Measurements from ENCODE around the gene GATAD2A.

Gene GATAD2A

GRCh38 chr19:19530423-19530804 lies 124.9 kb downstream of the GATAD2A start:
- Histone ChIP-seq H3K4me2 (ENCODE audit: low read length, poor library complexity, severe bottlenecking) (no peak overlapping the region), H3K36me3 (ENCODE audit: control insufficient read depth in 1 of 2, insufficient read depth in 2 of 2, low read depth in 1 of 2, low read length in 2 of 2) (peaks cover 20 to 58% of the 10 kb centered on the region in 2 experiments), H3K14ac (ENCODE audit: low read length in 2 of 2) (no peak overlapping the region), H3K4me3 (ENCODE audit: insufficient read depth in 1 of 2, low read depth in 1 of 2, low read length in 2 of 2) (no peak overlapping the region), H3K27me3 (ENCODE audit: control insufficient read depth in 1 of 2, insufficient read depth in 1 of 2, low read length in 2 of 2) (no peaks in the 10 kb centered on the region), H2BK5ac (ENCODE audit: low read depth, low read length, poor library complexity, severe bottlenecking) (no peak overlapping the region), H4K91ac (ENCODE audit: low read length) (no peak overlapping the region), H2BK15ac (ENCODE audit: low read depth, poor library complexity, severe bottlenecking) (no peak overlapping the region), H2AFZ (ENCODE audit: low read depth, low read length) (no peak overlapping the region), H4K8ac (ENCODE audit: low read length) (peak overlapping the region; percentile 59), H3K9ac (ENCODE audit: low read length) (peak overlapping the region; percentile 5), H2AK5ac (ENCODE audit: low read length, severe bottlenecking) (no peak overlapping the region), H3K9me3 (ENCODE audit: control insufficient read depth, low read length) (no peaks in the 10 kb centered on the region), H3K27ac (ENCODE audit: low read length, poor library complexity, severe bottlenecking) (no peak overlapping the region), H3K79me1 (replicated peaks; ENCODE audit: low read length, poor library complexity, severe bottlenecking) (peaks cover 19% of the 10 kb centered on the region), H3K4ac (ENCODE audit: low read depth in 1 of 2, low read length in 2 of 2) (no peak overlapping the region), H3K23ac (ENCODE audit: low read length in 2 of 2) (no peak overlapping the region), H3K18ac (ENCODE audit: low read depth in 1 of 2, low read length in 2 of 2) (no peak overlapping the region), H3K4me1 (ENCODE audit: control insufficient read depth, insufficient read depth, low read depth, low read length) (peaks cover 28% of the 10 kb centered on the region), H2BK12ac (ENCODE audit: low read length in 2 of 2) (no peak overlapping the region), H2BK120ac (ENCODE audit: low read depth, low read length) (no peak overlapping the region)
- no peak for DNase-seq
- WGBS: 55% methylated on average over 7 of the region's 9 CpGs

GRCh38 chr19:19530889-19531288 lies 125.4 kb downstream of the GATAD2A start:
- Histone ChIP-seq H3K18ac (ENCODE audit: low read depth in 1 of 2, low read length in 2 of 2) (no peak overlapping the region), H3K4me3 (ENCODE audit: insufficient read depth in 1 of 2, low read depth in 1 of 2, low read length in 2 of 2) (no peak overlapping the region), H3K4me2 (ENCODE audit: low read length, poor library complexity, severe bottlenecking) (no peak overlapping the region), H3K9ac (ENCODE audit: low read length) (peak overlapping the region; percentile 5), H3K14ac (ENCODE audit: low read length in 2 of 2) (no peak overlapping the region), H3K23ac (ENCODE audit: low read length in 2 of 2) (no peak overlapping the region), H2BK5ac (ENCODE audit: low read depth, low read length, poor library complexity, severe bottlenecking) (no peak overlapping the region), H2AK5ac (ENCODE audit: low read length, severe bottlenecking) (no peak overlapping the region), H3K9me3 (ENCODE audit: control insufficient read depth, low read length) (no peaks in the 10 kb centered on the region), H3K27ac (ENCODE audit: low read length, poor library complexity, severe bottlenecking) (no peak overlapping the region), H3K4me1 (ENCODE audit: control insufficient read depth, insufficient read depth, low read depth, low read length) (peaks cover 25% of the 10 kb centered on the region), H2BK12ac (ENCODE audit: low read length in 2 of 2) (no peak overlapping the region), H3K27me3 (ENCODE audit: control insufficient read depth in 1 of 2, insufficient read depth in 1 of 2, low read length in 2 of 2) (no peaks in the 10 kb centered on the region), H4K91ac (ENCODE audit: low read length) (no peak overlapping the region), H2BK15ac (ENCODE audit: low read depth, poor library complexity, severe bottlenecking) (no peak overlapping the region), H4K8ac (ENCODE audit: low read length) (no peak overlapping the region), H2AFZ (ENCODE audit: low read depth, low read length) (no peak overlapping the region), H3K4ac (ENCODE audit: low read depth in 1 of 2, low read length in 2 of 2) (no peak overlapping the region), H3K36me3 (ENCODE audit: control insufficient read depth in 1 of 2, insufficient read depth in 2 of 2, low read depth in 1 of 2, low read length in 2 of 2) (peaks cover 20 to 58% of the 10 kb centered on the region in 2 experiments), H3K79me1 (replicated peaks; ENCODE audit: low read length, poor library complexity, severe bottlenecking) (peaks cover 14% of the 10 kb centered on the region), H2BK120ac (ENCODE audit: low read depth, low read length) (no peak overlapping the region)
- DNase-seq: no peak
- 91% methylated on average over 4 of the region's 4 CpGs for WGBS

- Histone ChIP-seq H2BK5ac (ENCODE audit: low read depth, low read length, poor library complexity, severe bottlenecking) (no peak overlapping the region), H4K91ac (ENCODE audit: low read length) (no peak overlapping the region), H3K9me3 (ENCODE audit: control insufficient read depth, low read length) (no peaks in the 10 kb centered on the region), H3K79me1 (replicated peaks; ENCODE audit: low read length, poor library complexity, severe bottlenecking) (peaks cover 7% of the 10 kb centered on the region), H3K36me3 (ENCODE audit: control insufficient read depth in 1 of 2, insufficient read depth in 2 of 2, low read depth in 1 of 2, low read length in 2 of 2) (peaks cover 13 to 48% of the 10 kb centered on the region in 2 experiments), H3K4me1 (ENCODE audit: control insufficient read depth, insufficient read depth, low read depth, low read length) (peaks cover 12% of the 10 kb centered on the region), H3K14ac (ENCODE audit: low read length in 2 of 2) (no peak overlapping the region), H3K23ac (ENCODE audit: low read length in 2 of 2) (no peak overlapping the region), H3K4me3 (ENCODE audit: insufficient read depth in 1 of 2, low read depth in 1 of 2, low read length in 2 of 2) (no peak overlapping the region), H3K27ac (ENCODE audit: low read length, poor library complexity, severe bottlenecking) (no peak overlapping the region), H2BK15ac (ENCODE audit: low read depth, poor library complexity, severe bottlenecking) (no peak overlapping the region), H2BK120ac (ENCODE audit: low read depth, low read length) (no peak overlapping the region), H3K18ac (ENCODE audit: low read depth in 1 of 2, low read length in 2 of 2) (no peak overlapping the region), H3K9ac (ENCODE audit: low read length) (no peak overlapping the region), H2AK5ac (ENCODE audit: low read length, severe bottlenecking) (no peak overlapping the region), H3K4ac (ENCODE audit: low read depth in 1 of 2, low read length in 2 of 2) (no peak overlapping the region), H3K4me2 (ENCODE audit: low read length, poor library complexity, severe bottlenecking) (no peak overlapping the region), H2AFZ (ENCODE audit: low read depth, low read length) (no peak overlapping the region), H2BK12ac (ENCODE audit: low read length in 2 of 2) (no peak overlapping the region), H4K8ac (ENCODE audit: low read length) (no peak overlapping the region), H3K27me3 (ENCODE audit: control insufficient read depth in 1 of 2, insufficient read depth in 1 of 2, low read length in 2 of 2) (no peaks in the 10 kb centered on the region)
- 31% methylated on average over 48 of the region's 48 CpGs for WGBS
- DNase-seq: peak; percentile 67
Observed at GRCh38 chr19:19531951-19532805, 126.7 kb downstream of the GATAD2A start.

- Histone ChIP-seq H4K91ac (ENCODE audit: low read length) (peak overlapping the region; percentile 54), H2AFZ (ENCODE audit: low read depth, low read length) (no peak overlapping the region), H2BK15ac (ENCODE audit: low read depth, poor library complexity, severe bottlenecking) (no peak overlapping the region), H2BK120ac (ENCODE audit: low read depth, low read length) (no peak overlapping the region), H3K23ac (ENCODE audit: low read length in 2 of 2) (no peak overlapping the region), H3K14ac (ENCODE audit: low read length in 2 of 2) (no peak overlapping the region), H2BK5ac (ENCODE audit: low read depth, low read length, poor library complexity, severe bottlenecking) (no peak overlapping the region), H3K4ac (ENCODE audit: low read depth in 1 of 2, low read length in 2 of 2) (no peak overlapping the region), H3K4me1 (ENCODE audit: control insufficient read depth, insufficient read depth, low read depth, low read length) (peaks cover 10% of the 10 kb centered on the region), H3K4me2 (ENCODE audit: low read length, poor library complexity, severe bottlenecking) (no peak overlapping the region), H3K27me3 (ENCODE audit: control insufficient read depth in 1 of 2, insufficient read depth in 1 of 2, low read length in 2 of 2) (peaks cover 0 to 5% of the 10 kb centered on the region in 2 experiments), H3K9me3 (ENCODE audit: control insufficient read depth, low read length) (no peaks in the 10 kb centered on the region), H3K9ac (ENCODE audit: low read length) (no peak overlapping the region), H3K4me3 (ENCODE audit: insufficient read depth in 1 of 2, low read depth in 1 of 2, low read length in 2 of 2) (no peak overlapping the region), H3K18ac (ENCODE audit: low read depth in 1 of 2, low read length in 2 of 2) (no peak overlapping the region), H3K27ac (ENCODE audit: low read length, poor library complexity, severe bottlenecking) (no peak overlapping the region), H2AK5ac (ENCODE audit: low read length, severe bottlenecking) (no peak overlapping the region), H3K36me3 (ENCODE audit: control insufficient read depth in 1 of 2, insufficient read depth in 2 of 2, low read depth in 1 of 2, low read length in 2 of 2) (peaks cover 5 to 39% of the 10 kb centered on the region in 2 experiments), H3K79me1 (replicated peaks; ENCODE audit: low read length, poor library complexity, severe bottlenecking) (peaks cover 2% of the 10 kb centered on the region), H4K8ac (ENCODE audit: low read length) (no peak overlapping the region), H2BK12ac (ENCODE audit: low read length in 2 of 2) (no peak overlapping the region)
- WGBS: 77% methylated on average over 14 of the region's 14 CpGs
- no peak for DNase-seq
Observed at GRCh38 chr19:19532806-19533701, 127.6 kb downstream of the GATAD2A start.

Measured in mesenchymal stem cell (in vitro differentiated cells and primary cell).